Esophagus mucosa (tissue), 1 donor: Measurements from ENCODE around the gene CYB561D2. TPM values are rescaled to one million over a fixed set of nuclear protein-coding genes. Genes with fewer than 3 reads are reported as not detected.

Experiments used
- ATAC-seq: fragments of 200-7000 bp; cut with Tn5 transposase; one replicate; pipeline ENCODE4 v1.9.1; 2020
- total RNA-seq: library from RNA; stranded (reverse); gene quantifications from one replicate; pipeline ENCODE4 v1.2.4, GENCODE V29; 2023
- donor health status: DM: yes; HTN: yes; CAD: no.

Gene CYB561D2
- total RNA-seq, 1 donor from 2014 or later, result 15.5 TPM

DNA sequence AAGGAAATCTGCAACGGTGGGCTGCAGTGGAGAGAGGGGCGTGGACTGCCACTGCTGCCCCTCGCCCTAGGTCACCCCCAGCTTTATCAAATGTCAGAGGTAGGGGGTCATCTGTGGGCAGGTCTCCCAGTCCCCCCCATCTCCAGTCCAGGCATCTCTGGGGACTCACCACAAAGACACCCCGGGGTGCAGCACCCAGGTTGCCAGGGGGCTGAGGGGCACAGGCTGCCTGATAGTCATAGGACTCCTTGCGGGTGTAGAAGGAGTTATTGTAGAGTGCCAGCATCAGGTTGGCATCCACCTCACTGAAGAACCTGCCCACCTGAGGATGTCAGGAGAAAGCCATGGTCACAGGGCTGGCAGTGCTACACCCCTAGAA, 15.2 kb downstream of the CYB561D2 start:
- ATAC-seq, result no peak

DNA sequence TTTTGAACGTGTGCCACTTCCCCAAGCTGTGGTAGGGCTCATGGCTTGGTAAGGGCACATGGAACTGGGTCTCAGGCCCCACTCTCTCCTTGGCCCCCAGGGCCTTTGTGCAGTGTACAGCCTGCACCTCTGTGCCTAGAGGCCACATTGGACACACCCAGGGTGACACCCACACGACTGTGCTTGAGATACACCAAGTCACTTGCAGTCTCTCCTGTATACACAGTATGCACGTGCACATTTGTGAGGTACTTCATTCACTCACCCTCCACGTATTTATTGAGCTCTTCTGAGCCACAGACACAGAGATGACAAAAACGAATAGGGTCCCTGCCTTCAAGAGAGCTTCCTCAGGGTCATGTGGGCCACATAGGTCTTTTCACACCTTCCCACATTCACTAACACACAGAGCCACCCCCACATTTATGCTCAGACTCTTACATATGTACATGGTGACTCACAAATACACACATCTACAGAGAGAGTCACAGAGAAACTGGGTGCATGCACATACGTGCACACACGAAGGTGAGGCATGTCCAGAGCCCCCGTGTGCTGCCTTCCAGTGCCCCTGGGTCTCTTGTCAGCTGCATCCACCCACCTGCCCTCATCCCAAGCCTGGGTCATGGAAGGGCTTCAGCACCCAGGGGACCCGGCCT, 18.5 kb downstream of the CYB561D2 start:
- ATAC-seq, result no peak

DNA sequence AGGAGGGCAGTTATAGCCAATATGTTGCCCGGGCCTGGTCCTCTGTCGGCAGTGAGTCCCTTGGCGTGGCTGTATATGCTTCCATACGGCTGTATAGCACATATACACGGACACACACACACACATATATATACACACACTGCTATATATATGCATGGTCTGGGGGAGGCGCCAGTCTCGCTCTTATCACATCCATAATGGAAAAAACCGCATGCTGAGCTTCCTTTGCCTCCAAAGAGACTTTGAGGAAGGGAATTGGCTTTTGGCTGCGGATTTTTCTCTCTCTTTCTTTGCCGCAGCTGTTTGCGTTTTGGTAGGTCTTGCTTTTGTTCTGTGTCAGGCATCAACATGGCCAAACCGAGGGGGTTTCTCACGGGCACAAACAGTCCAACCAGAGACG, 19.9 kb downstream of the CYB561D2 start:
- no peak for ATAC-seq

DNA sequence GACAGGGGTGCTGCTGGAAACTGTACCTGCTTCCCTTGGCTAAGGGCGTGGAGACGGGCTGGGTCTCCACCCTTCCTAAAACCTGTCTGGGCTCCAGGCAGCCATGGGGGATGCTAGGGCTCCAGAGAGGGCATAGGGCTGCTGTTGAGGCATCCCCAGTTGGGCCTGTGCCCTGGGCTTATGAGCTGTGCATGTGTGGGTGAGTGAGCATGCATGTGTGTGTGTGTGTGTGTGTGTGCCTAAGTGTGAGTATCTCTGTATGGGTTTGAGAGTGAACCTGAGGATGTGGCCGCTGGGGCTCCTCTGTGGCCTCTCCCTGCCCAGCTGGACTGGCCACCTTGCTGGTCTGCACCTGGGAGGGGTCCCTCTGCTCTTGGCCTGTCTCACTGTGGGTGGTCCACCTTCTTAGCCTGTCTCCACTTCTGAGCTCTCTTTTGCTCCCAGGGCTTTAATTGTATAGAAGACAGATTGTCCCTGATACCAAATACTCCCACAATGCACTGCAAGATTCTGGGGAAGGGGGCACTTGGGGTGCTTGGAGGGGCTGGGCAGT, 20.5 kb downstream of the CYB561D2 start:
- no peak for ATAC-seq

DNA sequence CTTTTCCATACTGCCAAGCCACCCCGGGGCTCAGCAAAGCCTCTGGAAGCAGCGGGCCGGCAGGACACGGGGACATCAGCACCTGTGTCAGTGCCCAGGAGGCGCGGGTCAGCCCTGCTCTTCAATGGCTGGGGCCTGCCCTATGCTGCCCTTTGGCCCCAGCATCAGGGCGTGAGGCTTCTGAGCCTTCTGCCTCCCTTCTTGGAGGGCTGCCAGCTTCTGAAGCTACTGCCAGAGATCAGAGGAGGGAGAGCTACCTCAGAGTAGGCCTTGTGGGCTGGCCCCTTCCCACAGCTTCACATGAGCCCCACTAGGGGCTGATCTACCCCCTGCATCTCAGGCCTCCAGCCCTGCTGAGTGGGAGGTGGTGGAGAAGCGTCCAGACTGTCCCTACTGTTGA, 21.7 kb downstream of the CYB561D2 start:
- ATAC-seq, result no peak

DNA sequence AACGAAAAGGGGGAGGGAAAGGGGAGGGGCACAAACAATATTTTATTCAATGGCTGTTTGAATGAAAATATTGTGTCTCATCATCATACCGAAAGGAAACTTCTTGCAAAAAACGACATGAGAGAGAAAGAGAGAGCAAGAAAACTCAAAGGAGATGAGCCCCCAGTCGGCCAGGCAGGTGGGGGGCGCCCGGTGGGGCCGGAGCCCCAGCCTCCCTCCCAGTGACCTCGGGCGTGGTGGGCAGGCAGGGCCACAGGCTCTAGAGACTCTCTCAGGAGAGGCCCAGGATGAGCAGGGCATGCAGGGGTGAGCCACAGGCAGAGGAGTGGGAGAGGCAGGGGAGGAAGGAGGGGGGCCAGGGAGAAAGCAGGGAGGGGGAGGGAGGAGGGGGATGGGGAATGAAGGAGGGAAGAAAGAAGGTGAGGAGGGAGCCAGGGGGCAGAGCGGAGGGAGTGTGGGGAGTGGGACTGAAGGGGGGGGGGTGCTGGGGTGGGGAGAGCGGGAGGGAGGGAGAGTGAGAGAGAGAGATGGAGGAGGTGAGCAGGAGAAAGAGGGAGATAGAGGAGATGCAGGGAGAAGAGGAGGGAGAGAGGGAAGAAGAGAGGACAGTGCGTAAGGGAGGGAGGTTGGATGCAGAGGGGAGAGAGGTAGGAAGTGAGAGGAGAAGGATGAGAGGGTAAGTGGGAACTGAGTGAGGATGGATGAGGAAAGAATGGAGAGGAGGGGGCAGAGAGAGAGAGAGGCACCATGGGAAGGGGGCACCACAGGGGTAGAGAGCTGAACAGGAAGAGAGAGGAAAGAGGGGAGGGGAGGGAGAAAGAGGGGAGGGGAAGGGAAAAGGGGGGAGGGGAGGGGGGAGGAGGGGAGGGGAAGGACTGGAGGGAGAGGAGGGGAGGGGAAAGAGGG, 22.7 kb downstream of the CYB561D2 start:
- no peak for ATAC-seq

DNA sequence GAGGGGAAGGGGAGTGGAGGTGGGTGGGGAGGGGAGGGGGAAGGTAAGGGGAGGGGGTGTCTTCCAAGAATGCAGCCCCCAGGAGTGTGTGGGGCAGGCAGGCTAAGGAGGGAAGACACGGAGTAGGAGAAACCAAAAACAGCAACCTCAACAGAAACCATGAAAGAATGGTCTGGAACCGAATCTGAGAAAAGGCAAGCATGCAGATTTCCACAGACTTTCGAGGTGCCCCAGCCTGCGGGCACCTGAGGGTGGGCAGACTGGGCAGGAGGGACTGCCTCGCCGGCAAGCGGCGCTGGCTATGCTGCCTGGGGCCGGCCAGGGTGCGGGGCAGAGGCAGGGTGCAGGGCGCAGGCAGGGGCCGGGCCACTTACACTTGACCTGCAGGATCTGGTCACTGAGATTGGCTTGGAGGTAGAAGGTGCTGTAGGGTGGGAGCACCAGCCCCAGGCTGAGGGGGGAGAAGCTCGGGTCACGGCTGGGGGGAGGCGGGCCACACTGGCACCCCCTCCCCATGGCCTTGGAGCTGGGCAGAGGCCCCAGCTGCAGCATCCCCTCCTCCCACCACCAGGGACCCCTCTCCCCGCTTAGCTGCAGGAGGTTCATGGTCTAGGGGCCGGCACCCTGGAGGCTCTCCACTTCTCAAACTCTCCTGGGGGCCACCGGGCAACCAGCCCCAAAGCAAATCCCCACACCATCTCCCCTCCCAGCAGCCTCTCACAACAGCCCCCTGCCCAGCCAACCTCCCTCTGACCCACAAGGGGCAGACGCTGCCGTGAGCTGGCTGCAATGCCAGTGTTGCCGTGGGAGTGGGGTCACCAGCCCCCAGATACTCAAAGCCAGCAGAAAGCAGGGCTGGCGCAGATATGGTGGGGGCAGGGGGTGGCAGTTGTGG, 23.9 kb downstream of the CYB561D2 start:
- no peak for ATAC-seq

DNA sequence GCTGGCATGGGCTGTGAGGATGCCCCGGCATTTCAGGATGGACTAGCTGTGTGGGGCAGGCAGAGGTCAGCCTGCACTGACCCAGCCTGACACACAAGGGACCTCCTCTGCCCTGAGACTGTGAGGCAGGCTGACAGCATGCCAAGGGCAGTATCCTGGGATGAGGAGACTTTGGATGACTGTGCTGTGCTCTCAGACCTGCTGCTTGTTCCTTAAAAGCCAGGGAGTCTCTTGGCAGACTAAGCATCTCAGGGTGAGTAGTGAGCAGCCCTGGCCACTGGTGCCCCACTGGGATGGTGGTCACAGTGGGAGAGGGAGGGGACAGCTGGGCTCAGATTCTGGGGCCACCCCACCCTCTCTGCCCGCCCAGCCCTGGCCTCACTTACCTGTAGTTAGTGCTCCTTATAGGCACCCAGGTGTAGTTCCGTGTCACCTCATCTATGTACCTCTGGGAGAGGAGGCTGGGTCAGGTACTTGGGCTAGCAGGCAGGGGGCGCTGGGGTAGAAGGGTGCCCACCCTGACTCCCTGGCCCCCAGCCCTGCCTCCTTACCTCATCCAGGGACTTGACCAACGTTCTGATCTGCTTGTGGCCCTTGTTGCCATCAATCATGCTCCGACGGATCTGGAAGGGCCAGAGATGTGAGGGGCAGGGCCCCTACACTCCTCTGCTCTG, 24.7 kb downstream of the CYB561D2 start:
- ATAC-seq, result no peak

DNA sequence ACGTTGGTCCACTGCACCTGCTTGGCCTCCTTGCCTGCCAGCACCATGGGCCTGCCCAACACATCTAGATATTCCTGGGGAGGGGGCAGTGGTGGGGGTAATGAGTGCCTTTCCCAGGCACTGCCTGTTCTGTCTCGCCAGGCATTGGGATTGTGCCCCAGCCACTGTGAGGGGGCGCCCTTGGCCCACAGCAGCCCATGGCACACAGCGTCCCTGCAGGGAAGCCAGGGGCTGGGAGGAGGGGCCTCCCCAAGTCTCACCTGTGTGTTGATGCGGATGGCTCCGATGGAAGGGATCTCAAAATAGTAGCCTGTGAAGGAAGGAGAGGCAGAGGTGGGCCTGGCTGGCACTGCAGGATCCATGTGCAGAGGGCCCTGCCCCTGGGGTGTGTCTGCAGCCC, 27.4 kb downstream of the CYB561D2 start:
- ATAC-seq, result no peak

DNA sequence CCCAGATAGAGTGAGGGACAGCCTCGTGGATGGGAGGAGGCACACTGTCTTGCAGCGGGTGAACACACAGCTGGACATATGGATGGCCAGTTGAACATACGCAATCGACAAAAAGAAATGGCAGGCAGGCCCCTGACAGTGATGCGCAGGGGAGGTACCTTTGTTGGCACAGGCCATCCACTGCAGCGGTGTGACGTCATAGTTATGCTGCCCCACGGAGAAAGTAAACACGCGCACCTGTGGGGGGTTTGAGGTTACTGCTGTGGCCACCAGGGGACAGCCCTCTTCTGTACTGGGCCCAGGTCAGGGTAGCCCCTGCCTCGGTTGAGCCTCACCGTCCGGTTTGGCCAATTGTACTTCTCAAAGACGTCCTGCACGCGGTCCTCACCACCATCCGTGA, 28.1 kb downstream of the CYB561D2 start:
- ATAC-seq, result no peak

DNA sequence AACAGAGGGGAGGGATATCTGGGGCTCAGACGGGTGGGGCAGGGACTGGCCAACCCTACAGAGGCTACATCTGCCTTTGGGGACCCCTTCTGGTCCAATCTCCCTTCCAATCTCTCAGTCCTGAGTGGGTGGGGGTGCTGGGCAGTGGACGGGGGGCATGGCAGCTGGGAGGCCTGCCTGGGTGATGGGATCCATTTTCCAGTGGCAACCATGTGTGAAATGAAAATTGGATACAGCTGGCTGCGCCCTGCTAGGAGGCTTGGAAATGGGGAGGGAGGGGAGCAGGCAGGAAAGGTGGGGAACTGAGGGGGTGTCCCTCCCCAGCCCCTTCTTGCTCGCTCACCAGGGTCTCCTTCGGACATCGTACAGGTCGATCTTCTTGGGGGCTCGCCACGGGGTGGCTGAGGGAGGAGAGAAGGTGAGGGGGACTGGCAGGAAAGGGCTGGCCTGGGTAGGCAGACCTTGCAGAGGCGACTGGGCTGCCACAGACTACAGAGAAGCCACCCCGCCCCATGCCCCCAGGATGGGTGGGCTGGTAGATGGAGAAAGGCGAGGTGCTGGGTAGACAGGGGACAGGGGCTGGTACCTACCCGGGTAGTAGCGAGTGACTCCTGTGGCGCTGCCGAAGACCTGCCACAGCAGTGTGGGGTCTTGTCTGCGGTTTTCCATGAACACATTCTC, 29.9 kb downstream of the CYB561D2 start:
- ATAC-seq, result no peak

DNA sequence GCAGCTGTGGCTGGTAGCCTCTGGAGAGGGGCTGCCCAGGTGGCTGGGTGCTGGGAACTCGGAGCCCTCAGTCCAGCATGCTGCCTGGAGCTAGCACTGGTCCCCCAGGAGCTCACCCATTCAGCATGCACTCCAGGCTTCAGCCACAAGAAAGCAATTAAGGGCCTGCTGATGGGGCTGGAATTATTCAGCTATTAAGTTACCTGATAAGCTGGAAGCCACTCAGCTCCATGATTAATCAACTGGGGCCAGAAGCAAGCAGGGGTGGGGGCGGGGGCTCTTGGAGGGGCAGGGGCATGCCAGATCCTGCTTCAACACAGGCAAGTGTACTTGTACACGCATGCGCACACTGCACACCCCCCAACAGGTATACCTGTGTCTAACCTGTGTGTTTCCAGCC, 30.7 kb downstream of the CYB561D2 start:
- ATAC-seq, result no peak

DNA sequence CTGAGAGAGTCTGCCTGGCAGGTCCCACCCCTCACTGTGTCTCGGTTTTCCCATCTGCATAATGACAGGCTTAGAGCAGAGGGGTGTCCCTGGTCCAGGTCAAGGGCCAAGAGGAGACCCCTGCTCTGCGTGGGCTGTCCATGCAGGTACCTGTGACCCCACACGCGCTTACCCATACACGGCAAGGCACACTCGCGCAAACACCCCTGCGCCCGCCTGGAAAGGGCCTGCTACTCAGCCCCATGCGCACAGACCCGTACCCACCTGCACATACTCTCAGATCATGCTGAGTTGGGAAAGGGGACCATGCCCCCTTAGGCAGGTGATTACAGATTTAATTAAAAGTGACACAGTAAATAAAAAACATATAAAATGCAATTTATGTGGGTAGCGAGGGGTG, 32.1 kb downstream of the CYB561D2 start:
- no peak for ATAC-seq

DNA sequence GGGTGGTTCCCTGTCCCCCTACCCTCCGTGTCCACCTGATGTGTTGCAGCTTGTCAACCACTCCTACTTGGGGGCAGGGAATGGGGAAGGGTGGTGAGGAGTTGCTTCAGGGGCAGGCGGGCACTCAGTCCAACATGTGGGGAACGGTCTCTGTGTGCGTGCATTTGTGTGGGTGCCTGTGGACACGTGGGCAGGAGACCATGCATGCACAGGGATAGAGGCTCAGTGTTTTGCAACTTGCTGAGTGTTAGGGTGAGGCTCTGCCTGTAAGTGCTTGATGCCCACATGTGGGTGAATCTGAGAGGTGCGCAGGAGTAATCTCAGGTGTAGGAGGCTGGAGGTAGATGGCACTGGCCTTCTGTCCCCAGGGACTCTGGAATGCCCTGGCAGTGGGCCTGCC, 33.1 kb downstream of the CYB561D2 start:
- peak; percentile 23 for ATAC-seq

DNA sequence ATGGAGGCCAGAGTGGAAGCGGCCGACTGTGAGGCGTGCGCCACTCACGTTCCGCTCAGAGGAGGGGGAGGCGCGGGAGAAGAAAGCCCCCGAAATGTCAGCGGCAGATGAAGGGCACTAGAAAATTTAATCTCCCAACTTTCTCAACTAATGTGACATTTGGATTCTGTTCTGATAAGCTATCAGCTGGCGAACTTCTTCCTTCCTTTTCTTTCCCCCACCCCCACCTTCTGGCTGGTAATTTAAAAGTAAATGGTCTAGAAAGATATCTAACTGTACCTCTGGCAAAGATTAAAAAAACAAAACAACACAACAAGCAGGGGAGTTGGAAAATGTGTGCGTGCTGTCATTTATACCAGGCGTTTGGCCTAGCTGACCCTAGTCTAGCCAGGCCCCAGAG, 35.1 kb downstream of the CYB561D2 start:
- no peak for ATAC-seq

DNA sequence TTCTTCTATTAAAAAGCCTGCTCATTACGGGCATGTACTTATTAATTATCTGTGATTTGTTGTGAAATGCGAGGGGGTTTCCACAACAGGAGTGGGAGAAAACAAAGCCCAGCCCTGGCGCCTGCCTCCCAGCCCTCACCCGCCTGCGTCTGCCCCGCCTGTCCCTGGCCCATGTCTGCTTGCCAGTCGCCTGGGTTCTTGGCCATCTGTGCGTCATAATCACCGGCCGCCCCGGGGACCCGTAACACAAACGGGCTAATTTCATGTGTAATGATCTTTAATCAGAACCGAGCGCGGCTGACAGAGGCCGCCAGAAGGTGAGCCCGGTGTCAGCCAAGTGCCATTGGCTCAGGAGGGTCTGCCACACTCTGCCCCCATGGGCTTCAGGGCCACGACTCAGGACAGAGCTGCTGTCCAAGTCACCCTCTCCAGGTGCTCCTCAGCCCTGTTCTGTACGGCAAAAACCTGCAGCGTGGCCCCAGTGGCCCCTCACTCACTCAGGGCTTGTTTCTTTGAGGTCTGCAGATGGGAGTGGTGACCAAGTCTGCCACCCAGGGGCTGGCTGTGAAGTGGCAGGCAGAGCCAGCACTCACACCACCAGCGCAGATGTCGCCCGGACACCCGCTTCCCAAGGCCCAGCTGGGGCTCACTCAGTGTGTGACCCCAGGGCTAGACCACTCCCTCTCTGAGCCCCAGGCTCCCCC, 37.5 kb downstream of the CYB561D2 start:
- peak; percentile 8 for ATAC-seq

DNA sequence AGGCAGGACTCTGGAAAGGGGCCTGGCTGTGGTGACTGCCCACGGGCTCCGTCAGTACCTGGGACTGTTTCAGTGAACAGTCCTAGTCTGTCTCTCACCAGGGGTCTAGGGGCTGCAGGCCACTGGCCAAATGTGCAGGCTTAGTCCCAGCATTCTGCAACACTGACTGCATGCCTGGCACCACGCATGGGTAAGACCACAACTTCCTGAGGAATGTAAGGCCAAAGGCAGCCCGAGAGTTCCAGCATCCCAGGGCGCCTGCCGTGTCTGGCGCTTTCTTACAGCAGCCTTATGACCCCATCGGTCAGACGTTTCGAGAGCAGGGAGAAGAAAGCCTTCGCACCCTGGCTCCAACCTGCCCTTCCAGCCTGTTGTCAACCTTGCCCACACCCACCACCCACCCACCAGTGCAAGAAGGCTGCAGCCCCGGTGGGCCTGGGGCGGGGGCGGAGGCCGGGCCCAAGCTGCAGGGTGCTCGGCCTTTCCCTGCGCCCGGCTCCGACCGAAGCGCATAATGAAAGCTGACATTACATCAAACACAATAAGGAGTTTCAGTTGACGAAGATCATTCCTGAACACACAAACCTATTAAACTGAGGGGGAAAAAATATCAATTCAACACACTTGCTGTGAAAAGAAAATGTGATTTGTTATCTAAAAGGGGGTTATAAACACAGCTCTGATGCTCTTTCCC, 38.2 kb downstream of the CYB561D2 start:
- no peak for ATAC-seq

DNA sequence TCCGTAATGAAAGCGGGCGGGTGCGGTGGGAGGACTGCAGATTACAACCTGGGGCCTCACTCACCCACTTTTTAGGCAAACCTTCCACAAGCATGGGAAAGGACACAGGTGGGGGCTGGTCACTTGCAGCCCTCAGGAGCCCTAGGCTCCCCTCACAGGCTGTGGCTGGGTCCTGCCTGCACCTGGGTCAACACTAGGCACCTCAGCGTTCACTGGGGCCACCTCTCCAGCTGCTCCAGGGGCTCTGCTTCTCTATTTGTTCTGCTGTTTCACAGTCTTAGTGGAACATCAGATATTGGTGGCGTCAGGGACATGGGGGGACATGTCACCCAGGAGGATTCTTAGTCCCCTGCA, 38.7 kb downstream of the CYB561D2 start:
- ATAC-seq, result no peak

DNA sequence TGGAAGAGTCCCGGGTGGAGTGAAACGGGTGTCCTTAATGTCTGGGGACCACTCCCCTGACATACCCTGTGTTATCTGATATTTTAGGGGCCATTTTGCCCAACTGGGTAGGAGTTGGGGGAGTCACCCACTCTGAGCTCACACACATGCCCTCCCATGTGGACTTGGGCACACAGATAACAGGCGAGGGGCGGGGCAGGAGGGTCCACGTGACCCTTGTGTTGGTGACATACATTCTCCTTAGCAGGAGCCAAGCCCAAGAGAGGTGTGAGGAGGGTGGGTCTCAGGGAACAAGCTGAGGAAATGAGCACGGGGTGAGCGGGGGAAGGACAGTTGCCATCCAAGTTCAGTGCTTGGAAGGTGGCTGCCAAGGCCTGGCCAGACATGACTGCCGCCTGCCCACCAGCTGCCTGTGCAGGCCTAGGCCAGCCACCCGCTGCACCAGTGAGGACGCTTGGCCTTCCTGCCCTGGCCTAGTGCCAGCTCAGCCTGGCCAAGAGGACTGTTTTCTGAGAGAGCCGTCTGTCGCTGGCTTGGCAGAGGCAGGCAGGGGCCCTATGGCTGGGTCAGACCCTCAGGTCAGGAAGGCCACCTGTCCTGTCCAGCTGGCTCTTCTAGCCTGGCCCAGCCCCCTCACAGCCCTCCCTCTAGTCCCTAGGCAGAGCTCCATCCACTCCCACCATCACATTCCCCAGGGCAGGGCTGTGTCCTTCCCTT, 40.0 kb downstream of the CYB561D2 start:
- peak; percentile 30 for ATAC-seq
